Vagina (tissue), 2 donors: ENCODE measurements around the gene C12orf60. TPM values are rescaled to one million over a fixed set of nuclear protein-coding genes. Genes with fewer than 3 reads are reported as not detected.
A peak's percentile ranks its signal among the peaks of the same experiment; 100 is the strongest.

Experiments
- DNase-seq, 2 donors: peaks; one replicate each; pipeline ENCODE4 v3.0.0-alpha.2; 2017; ENCODE audit errors: extremely low spot score in 2 of 2
- H3K27ac ChIP-seq: fragments of 200-600 bp; sonication (generic); one replicate; pipeline ENCODE4 v1.5.1; 2019
- H3K27me3 ChIP-seq: fragments of 200-600 bp; sonication (generic); one replicate; pipeline ENCODE4 v1.5.1; 2019
- H3K36me3 ChIP-seq, 2 donors: fragments of 200-600 bp; sonication (generic); one replicate each; pipeline ENCODE4 v1.5.1; 2017 to 2019
- H3K4me1 ChIP-seq: fragments of 200-600 bp; sonication (generic); one replicate; pipeline ENCODE4 v1.5.1; 2019
- H3K4me3 ChIP-seq, 2 donors: fragments of 200-600 bp; sonication (generic); 1 replicate in 1 of 2; 2 replicates in 1 of 2; pipeline ENCODE4 v1.5.1; 2016 to 2019
- H3K9me3 ChIP-seq: fragments of 200-600 bp; sonication (generic); one replicate; pipeline ENCODE4 v1.5.1; 2019
- POLR2A ChIP-seq, 2 donors: fragments of 450-650 bp; IDR thresholded peaks; one replicate each; pipeline ENCODE4 v1.6.1; 2017; ENCODE audit warnings: antibody characterized with exemption in 2 of 2, mild to moderate bottlenecking in 2 of 2, moderate library complexity in 2 of 2
- POLR2AphosphoS5 ChIP-seq, 2 donors: sonication (generic); formaldehyde crosslinking; IDR thresholded peaks; one replicate each; pipeline ENCODE4 v1.9.0; 2017; ENCODE audit warnings: antibody characterized with exemption in 2 of 2, mild to moderate bottlenecking in 2 of 2, low read depth in 1 of 2; ENCODE audit not compliant: insufficient read depth in 1 of 2
- intact Hi-C: fragments of 100-400 bp; cut with DNase I; formaldehyde crosslinking; loops from one replicate; pipeline ENCODE4 v1.15.1; 2023
- total RNA-seq: library from RNA; depleted of rRNA; stranded (reverse); fragments of >200 nt; gene quantifications from one replicate; pipeline ENCODE4 v1.2.3, GENCODE V29; 2016
- TF ChIP-seq, protein P1 (sequence below), 3 experiments: fragments of 450-650 bp in 2 of 3; fragments of 200-600 bp in 1 of 3; sonication (generic) in 1 of 3; IDR thresholded peaks; one replicate each; pipeline ENCODE4 v1.5.1; 2017 to 2019; ENCODE audit warnings: antibody characterized with exemption in 3 of 3, mild to moderate bottlenecking in 2 of 3, moderate library complexity in 2 of 3

The C12orf60 gene
- total RNA-seq, 1 donor from 2014 or later, result 0.74 TPM

DNA sequence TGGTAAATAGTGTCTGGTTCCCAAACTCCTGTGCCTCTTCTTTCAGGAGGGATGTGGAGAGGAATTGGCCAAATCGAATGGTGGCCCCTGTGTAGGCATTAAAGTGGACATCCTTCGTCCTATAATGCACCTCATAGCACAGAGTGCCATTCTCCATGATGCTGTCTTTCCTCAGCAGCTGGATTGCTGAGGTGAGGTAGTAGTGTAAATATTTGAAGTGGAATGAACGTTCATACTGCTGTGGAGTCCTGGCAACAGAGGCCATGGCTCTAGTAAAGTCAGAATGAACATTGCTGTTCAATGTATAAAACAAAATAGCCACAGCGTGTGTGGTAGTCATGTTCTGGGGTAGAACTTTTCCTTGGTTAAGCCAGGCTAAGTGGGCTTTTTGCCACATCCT, 37.1 kb downstream of the C12orf60 start:
- peaks cover 12% of the 10 kb centered on the region for H3K4me1 ChIP-seq
- no peak overlapping the region for H3K27ac ChIP-seq
- no peaks in the 10 kb centered on the region for H3K27me3 ChIP-seq
- H3K36me3 ChIP-seq, result no peaks in the 10 kb centered on the region
- intact Hi-C loops, result loop anchor here (5.0 kb wide), 1 partner anchor 427 kb away; no protein-coding TSS in a partner anchor
- DNase-seq, result no peak
- no peaks in the 10 kb centered on the region for H3K9me3 ChIP-seq
- TF ChIP-seq POLR2A (IDR thresholded peaks at IDR 0.05) (no peak), POLR2AphosphoS5 (IDR thresholded peaks at IDR 0.05; ENCODE audit: insufficient read depth in 1 of 2, low read depth in 1 of 2) (no peak)
- TF ChIP-seq, protein P1, sequence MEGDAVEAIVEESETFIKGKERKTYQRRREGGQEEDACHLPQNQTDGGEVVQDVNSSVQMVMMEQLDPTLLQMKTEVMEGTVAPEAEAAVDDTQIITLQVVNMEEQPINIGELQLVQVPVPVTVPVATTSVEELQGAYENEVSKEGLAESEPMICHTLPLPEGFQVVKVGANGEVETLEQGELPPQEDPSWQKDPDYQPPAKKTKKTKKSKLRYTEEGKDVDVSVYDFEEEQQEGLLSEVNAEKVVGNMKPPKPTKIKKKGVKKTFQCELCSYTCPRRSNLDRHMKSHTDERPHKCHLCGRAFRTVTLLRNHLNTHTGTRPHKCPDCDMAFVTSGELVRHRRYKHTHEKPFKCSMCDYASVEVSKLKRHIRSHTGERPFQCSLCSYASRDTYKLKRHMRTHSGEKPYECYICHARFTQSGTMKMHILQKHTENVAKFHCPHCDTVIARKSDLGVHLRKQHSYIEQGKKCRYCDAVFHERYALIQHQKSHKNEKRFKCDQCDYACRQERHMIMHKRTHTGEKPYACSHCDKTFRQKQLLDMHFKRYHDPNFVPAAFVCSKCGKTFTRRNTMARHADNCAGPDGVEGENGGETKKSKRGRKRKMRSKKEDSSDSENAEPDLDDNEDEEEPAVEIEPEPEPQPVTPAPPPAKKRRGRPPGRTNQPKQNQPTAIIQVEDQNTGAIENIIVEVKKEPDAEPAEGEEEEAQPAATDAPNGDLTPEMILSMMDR (IDR thresholded peaks at IDR 0.05), result no peak
- no peak overlapping the region for H3K4me3 ChIP-seq

DNA sequence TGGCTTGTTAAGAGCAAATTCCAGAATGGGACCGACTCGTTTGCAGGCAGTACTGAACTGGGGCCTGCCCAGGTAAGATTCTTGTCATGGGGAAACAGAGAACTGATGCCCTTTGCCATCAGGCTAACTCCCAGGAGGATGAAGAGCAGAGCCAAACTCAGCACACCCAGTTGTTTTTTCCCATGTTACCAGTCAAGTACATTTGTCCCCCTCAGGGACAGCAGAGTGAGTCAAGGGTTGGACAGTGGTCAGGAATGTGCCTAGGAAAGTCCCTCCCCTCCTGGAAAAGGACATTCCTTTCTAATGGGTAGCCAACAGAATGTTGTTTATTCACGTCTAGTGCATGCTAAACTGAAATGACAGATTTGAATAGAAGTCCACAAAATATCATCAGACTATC, 38.3 kb downstream of the C12orf60 start:
- H3K4me3 ChIP-seq, result no peak overlapping the region
- H3K27ac ChIP-seq, result peak overlapping the region; percentile 22
- H3K36me3 ChIP-seq, result no peaks in the 10 kb centered on the region
- intact Hi-C loops, result loop anchor here (5.0 kb wide), 1 partner anchor 426 kb away; no protein-coding TSS in a partner anchor
- DNase-seq, result no peak
- peaks cover 23% of the 10 kb centered on the region for H3K4me1 ChIP-seq
- no peak for TF ChIP-seq POLR2A (IDR thresholded peaks at IDR 0.05)
- TF ChIP-seq POLR2AphosphoS5 (IDR thresholded peaks at IDR 0.05; ENCODE audit: insufficient read depth in 1 of 2, low read depth in 1 of 2), result peak in 1 of 2 donors; percentile 76
- TF ChIP-seq, protein P1 (IDR thresholded peaks at IDR 0.05), result no peak
- no peaks in the 10 kb centered on the region for H3K27me3 ChIP-seq
- no peaks in the 10 kb centered on the region for H3K9me3 ChIP-seq

DNA sequence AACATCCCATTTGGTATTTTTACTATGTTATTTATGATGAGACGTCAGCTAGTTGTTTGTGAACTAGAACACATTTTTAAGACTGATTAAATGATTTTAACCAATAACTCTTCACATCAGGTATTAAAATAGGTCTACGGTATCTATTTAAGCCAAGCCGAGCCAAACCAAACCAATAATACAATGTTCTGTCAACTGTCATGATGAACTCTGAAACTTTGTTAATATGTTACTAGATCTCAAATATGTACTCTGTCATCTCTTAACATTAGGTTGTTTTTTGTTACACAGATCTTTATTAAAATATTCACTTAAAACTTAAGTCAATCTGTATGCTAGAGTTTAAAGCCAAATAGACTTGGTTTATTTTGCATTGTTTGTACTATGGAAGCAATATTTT, 38.8 kb downstream of the C12orf60 start:
- Histone ChIP-seq H3K4me3 (no peak overlapping the region), H3K27ac (peak overlapping the region; percentile 22), H3K36me3 (no peaks in the 10 kb centered on the region), H3K4me1 (peaks cover 28% of the 10 kb centered on the region), H3K27me3 (no peaks in the 10 kb centered on the region), H3K9me3 (no peaks in the 10 kb centered on the region)
- intact Hi-C loops, result loop anchor here (5.0 kb wide), 1 partner anchor 425 kb away; no protein-coding TSS in a partner anchor
- TF ChIP-seq, protein P1 (IDR thresholded peaks at IDR 0.05), result no peak
- TF ChIP-seq POLR2AphosphoS5 (IDR thresholded peaks at IDR 0.05; ENCODE audit: insufficient read depth in 1 of 2, low read depth in 1 of 2) (no peak), POLR2A (IDR thresholded peaks at IDR 0.05) (no peak)
- no peak for DNase-seq

DNA sequence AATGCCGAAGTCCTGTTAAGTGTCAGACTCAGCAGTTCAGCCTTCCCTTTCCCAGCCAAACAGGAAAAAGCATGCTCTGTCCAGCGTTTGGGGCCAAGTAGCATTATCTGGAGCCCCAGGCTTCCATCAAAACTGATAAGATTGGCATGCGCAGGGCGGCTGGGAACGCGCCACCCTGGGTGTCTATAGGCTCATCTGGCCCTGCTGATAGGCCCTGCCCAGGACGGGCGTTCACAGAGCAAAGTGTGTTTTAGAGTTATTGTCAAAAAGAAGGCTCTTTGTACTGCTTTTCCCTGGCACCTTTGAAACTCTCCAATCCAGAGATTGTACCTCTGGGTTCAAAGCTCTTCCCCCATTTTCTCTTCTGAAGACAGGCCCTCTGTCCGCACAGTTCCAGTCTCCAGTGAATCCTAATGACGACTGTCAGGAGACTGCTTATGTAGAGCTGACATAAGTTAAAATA, 40.0 kb downstream of the C12orf60 start, which contains the start of gene ART4:
TSS of gene ART4 (minus strand) at position 102 of the 463 bp plus-strand sequence. CDS start 413 bp downstream, outside the sequence.
- DNase-seq, result no peak
- H3K4me3 ChIP-seq, result no peak within 1 kb of the TSS
- no peaks in the 10 kb centered on the region for H3K27me3 ChIP-seq
- no peaks in the 10 kb centered on the region for H3K9me3 ChIP-seq
- no peaks in the 10 kb centered on the region for H3K36me3 ChIP-seq
- intact Hi-C loops, result loop anchor here (5.0 kb wide), 1 partner anchor 424 kb away; no protein-coding TSS in a partner anchor
- peak within 1 kb of the TSS; percentile 22 for H3K27ac ChIP-seq
- TF ChIP-seq, protein P1 (IDR thresholded peaks at IDR 0.05), result no peak
- TF ChIP-seq POLR2A (IDR thresholded peaks at IDR 0.05) (no peak), POLR2AphosphoS5 (IDR thresholded peaks at IDR 0.05; ENCODE audit: insufficient read depth in 1 of 2, low read depth in 1 of 2) (no peak)
- H3K4me1 ChIP-seq, result peaks cover 31% of the 10 kb centered on the region

DNA sequence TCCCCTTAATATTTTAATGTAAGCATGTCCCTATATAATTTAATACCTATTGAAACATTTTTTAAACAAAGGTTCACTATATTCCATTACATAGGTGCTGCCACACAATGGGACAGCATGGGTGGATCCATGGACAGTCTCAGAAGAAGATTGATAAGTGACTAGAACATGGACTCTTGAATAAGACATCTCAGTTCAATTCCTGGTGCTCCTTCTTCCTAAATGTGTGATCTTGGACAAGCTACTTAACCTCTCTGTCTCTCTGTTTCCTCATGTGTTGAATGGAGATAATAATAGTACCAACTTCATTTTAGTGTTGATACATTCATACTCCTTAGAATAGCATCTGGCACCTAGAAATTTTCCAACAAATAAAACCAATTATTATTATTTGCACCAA, 40.9 kb downstream of the C12orf60 start:
- intact Hi-C loops, result loop anchor here (5.0 kb wide), 1 partner anchor 423 kb away; no protein-coding TSS in a partner anchor
- H3K4me1 ChIP-seq, result peaks cover 40% of the 10 kb centered on the region
- no peaks in the 10 kb centered on the region for H3K9me3 ChIP-seq
- DNase-seq, result no peak
- TF ChIP-seq POLR2AphosphoS5 (IDR thresholded peaks at IDR 0.05; ENCODE audit: insufficient read depth in 1 of 2, low read depth in 1 of 2), result no peak
- no peak for TF ChIP-seq POLR2A (IDR thresholded peaks at IDR 0.05)
- TF ChIP-seq, protein P1 (IDR thresholded peaks at IDR 0.05), result no peak
- no peak overlapping the region for H3K4me3 ChIP-seq
- no peaks in the 10 kb centered on the region for H3K36me3 ChIP-seq
- no peaks in the 10 kb centered on the region for H3K27me3 ChIP-seq
- H3K27ac ChIP-seq, result no peak overlapping the region
